GM12878 (cell line): ENCODE results near the gene RAB40B. TPM values are rescaled to one million over a fixed set of nuclear protein-coding genes. Genes with fewer than 3 reads are reported as not detected.

Source experiments
- CEBPB ChIP-seq, 2 experiments: fragments of 150-350 bp in 1 of 2; IDR thresholded peaks; 2 replicates each; pipeline ENCODE4 v1.6.1; 2012 to 2014; ENCODE audit warnings: low read depth in 2 of 2, low read length in 2 of 2, borderline replicate concordance in 1 of 2, inconsistent platforms in 1 of 2
- CHD2 ChIP-seq: IDR thresholded peaks from 2 replicates; pipeline ENCODE4 v1.6.1; 2011; ENCODE audit warnings: low read depth, low read length, improper control_type of control experiment, borderline replicate concordance
- CREB1 ChIP-seq: IDR thresholded peaks from 2 replicates; pipeline ENCODE4 v1.6.1; 2012; ENCODE audit warnings: low read depth, mild to moderate bottlenecking, inconsistent platforms
- ESRRA ChIP-seq: IDR thresholded peaks from 2 replicates; pipeline ENCODE4 v1.6.1; 2012; ENCODE audit warnings: mild to moderate bottlenecking, low read length, improper control_type of control experiment
- JUNB ChIP-seq: IDR thresholded peaks from 2 replicates; pipeline ENCODE4 v1.6.1; 2016; ENCODE audit warnings: antibody characterized with exemption, mild to moderate bottlenecking
- LARP7 ChIP-seq: fragments of 450-650 bp; IDR thresholded peaks from 2 replicates; pipeline ENCODE4 v1.6.1; 2017; ENCODE audit warnings: mild to moderate bottlenecking
- NR2F1 ChIP-seq: fragments of 450-650 bp; conservative IDR thresholded peaks from 2 replicates; pipeline ENCODE4 v1.6.1; 2017; ENCODE audit warnings: mild to moderate bottlenecking
- PAX8 ChIP-seq: fragments of 450-650 bp; IDR thresholded peaks from 2 replicates; pipeline ENCODE4 v1.6.1; 2017; ENCODE audit warnings: mild to moderate bottlenecking, moderate library complexity
- POLR2A ChIP-seq: IDR thresholded peaks from 2 replicates; pipeline ENCODE4 v1.6.1; 2011; ENCODE audit warnings: low read depth, mild to moderate bottlenecking, low read length
- POU2F2 ChIP-seq: IDR thresholded peaks from 3 replicates; pipeline ENCODE4 v1.6.1; 2011; ENCODE audit warnings: low read depth, mild to moderate bottlenecking, low read length, borderline replicate concordance
- RFX5 ChIP-seq: IDR thresholded peaks from 2 replicates; pipeline ENCODE4 v1.6.1; 2011; ENCODE audit warnings: low read depth, low read length, improper control_type of control experiment
- RUNX3 ChIP-seq: IDR thresholded peaks from 2 replicates; pipeline ENCODE4 v1.6.1; 2012; ENCODE audit warnings: low read length, inconsistent platforms
- TBL1XR1 ChIP-seq: IDR thresholded peaks from 2 replicates; pipeline ENCODE4 v1.6.1; 2012; ENCODE audit warnings: low read depth, low read length, improper control_type of control experiment
- WRNIP1 ChIP-seq: IDR thresholded peaks from 2 replicates; pipeline ENCODE4 v1.6.1; 2011; ENCODE audit warnings: low read depth, low read length, improper control_type of control experiment, borderline replicate concordance
- YBX1 ChIP-seq: fragments of 450-650 bp; IDR thresholded peaks from 2 replicates; pipeline ENCODE4 v1.6.1; 2016; ENCODE audit warnings: antibody characterized with exemption
- ZNF622 ChIP-seq: fragments of 450-650 bp; IDR thresholded peaks from 2 replicates; pipeline ENCODE4 v1.6.1; 2017; ENCODE audit warnings: mild to moderate bottlenecking, inconsistent platforms
- ZZZ3 ChIP-seq: IDR thresholded peaks from 2 replicates; pipeline ENCODE4 v1.6.1; 2011; ENCODE audit warnings: low read depth; ENCODE audit not compliant: control insufficient read depth, insufficient read length
- polyA plus RNA-seq, 11 experiments: library from polyadenylated mRNA; depleted of rRNA in 4 of 11; unstranded in 6 of 11; stranded (reverse) in 5 of 11; fragments of >200 nt; fragmentation: Nextera tagmentation in 4 of 11; fragmentation: Illumina TruSeq in 1 of 11; extraction: Ambion mirVana in 4 of 11; extraction: Trizol in 1 of 11; gene quantifications; 1 replicate in 1 of 11; 2 replicates in 10 of 11; pipeline versions ENCODE4 v1.2.1 to v1.2.3, GENCODE V29; 2011 to 2016; ENCODE audit warnings: inconsistent platforms in 2 of 11, missing spikeins in 2 of 11, low read depth in 1 of 11
- total RNA-seq, 4 experiments: library from RNA; depleted of rRNA in 3 of 4; stranded (reverse); fragments of >200 nt in 3 of 4; fragmentation: Illumina TruSeq in 1 of 4; extraction: Trizol in 1 of 4; gene quantifications; 2 replicates each; pipeline versions ENCODE4 v1.2.1 to v1.2.3, GENCODE V29; 2013 to 2021
- TF ChIP-seq, protein P1 (sequence below): fragments of 450-650 bp; IDR thresholded peaks from 2 replicates; pipeline ENCODE4 v1.6.1; 2018; ENCODE audit warnings: borderline replicate concordance, mild to moderate bottlenecking; ENCODE audit not compliant: partially characterized antibody
- TF ChIP-seq, protein P2 (sequence below): fragments of 450-650 bp; IDR thresholded peaks from 2 replicates; pipeline ENCODE4 v1.6.1; 2016; ENCODE audit warnings: mild to moderate bottlenecking
- TF ChIP-seq, protein P3 (sequence below): fragments of 450-650 bp; IDR thresholded peaks from 2 replicates; pipeline ENCODE4 v1.6.1; 2016; ENCODE audit warnings: mild to moderate bottlenecking
- TF ChIP-seq, protein P4 (sequence below): IDR thresholded peaks from 2 replicates; pipeline ENCODE4 v1.6.1; 2012; ENCODE audit warnings: low read depth, low read length, improper control_type of control experiment
- TF ChIP-seq, protein P5 (sequence below): IDR thresholded peaks from 2 replicates; pipeline ENCODE4 v1.6.1; 2012; ENCODE audit warnings: improper control_type of control experiment, low read depth, low read length; ENCODE audit not compliant: insufficient replicate concordance

Gene RAB40B
- total and polyA plus RNA-seq, 10 of the 15 experiments (the other 5 are each of a cell fraction or from before 2014, with no cell fraction given) = 0.06 to 2.8 (median 1.4) TPM

DNA sequence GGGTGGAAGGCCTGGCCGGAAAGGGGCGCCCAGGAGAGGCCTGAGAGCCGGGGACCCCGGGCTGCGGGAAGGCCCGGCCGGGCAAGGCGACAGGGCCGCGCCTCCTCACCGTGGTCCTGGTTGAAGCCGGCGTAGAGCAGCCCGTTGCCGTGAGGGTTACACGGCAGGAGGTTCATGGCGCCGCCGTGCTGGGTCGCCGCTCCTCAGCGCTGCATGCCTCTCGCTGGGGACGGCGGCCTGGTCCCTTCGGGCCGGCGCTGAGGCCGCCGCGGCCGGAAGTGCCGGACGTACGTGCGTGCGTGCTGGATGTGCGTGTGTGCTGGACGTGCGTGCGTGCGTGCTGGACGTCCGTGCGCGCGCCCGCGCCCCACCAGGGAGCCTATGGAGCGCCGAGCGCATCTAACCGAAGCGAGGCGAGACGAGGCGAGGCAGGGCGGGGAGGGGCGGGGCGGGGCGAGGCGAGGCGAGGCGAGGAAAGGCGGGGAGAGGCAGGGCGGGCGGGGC lies 50.3 kb downstream of the RAB40B start, which contains the start of gene WDR45B (continued):
- TF ChIP-seq, protein P1, sequence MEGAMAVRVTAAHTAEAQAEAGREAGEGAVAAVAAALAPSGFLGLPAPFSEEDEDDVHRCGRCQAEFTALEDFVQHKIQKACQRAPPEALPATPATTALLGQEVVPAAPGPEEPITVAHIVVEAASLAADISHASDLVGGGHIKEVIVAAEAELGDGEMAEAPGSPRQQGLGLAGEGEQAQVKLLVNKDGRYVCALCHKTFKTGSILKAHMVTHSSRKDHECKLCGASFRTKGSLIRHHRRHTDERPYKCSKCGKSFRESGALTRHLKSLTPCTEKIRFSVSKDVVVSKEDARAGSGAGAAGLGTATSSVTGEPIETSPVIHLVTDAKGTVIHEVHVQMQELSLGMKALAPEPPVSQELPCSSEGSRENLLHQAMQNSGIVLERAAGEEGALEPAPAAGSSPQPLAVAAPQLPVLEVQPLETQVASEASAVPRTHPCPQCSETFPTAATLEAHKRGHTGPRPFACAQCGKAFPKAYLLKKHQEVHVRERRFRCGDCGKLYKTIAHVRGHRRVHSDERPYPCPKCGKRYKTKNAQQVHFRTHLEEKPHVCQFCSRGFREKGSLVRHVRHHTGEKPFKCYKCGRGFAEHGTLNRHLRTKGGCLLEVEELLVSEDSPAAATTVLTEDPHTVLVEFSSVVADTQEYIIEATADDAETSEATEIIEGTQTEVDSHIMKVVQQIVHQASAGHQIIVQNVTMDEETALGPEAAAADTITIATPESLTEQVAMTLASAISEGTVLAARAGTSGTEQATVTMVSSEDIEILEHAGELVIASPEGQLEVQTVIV = peak; percentile 41
- peak; percentile 81 for TF ChIP-seq CREB1
- TF ChIP-seq JUNB = no peak
- TF ChIP-seq WRNIP1 = no peak
- TF ChIP-seq POU2F2 = no peak; the same call in 2 of the 3 replicates
- no peak for TF ChIP-seq ZZZ3
- TF ChIP-seq NR2F1 = peak; percentile 41
- TF ChIP-seq, protein P2, sequence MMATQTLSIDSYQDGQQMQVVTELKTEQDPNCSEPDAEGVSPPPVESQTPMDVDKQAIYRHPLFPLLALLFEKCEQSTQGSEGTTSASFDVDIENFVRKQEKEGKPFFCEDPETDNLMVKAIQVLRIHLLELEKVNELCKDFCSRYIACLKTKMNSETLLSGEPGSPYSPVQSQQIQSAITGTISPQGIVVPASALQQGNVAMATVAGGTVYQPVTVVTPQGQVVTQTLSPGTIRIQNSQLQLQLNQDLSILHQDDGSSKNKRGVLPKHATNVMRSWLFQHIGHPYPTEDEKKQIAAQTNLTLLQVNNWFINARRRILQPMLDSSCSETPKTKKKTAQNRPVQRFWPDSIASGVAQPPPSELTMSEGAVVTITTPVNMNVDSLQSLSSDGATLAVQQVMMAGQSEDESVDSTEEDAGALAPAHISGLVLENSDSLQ = peak; percentile 57
- no peak; the same call in 1 of the 2 replicates for TF ChIP-seq ESRRA
- no peak for TF ChIP-seq RUNX3
- TF ChIP-seq PAX8 = no peak
- TF ChIP-seq TBL1XR1 = no peak
- TF ChIP-seq CEBPB (IDR thresholded peaks at IDR 0.05; ENCODE audit: borderline replicate concordance in 1 of 2, low read depth in 2 of 2, low read length in 2 of 2) = no peak
- 0 out of 2 replicates have a peak, but pooled peaks have one; percentile 27 for TF ChIP-seq CHD2
- TF ChIP-seq ZNF622 = no peak
- TF ChIP-seq, protein P3, sequence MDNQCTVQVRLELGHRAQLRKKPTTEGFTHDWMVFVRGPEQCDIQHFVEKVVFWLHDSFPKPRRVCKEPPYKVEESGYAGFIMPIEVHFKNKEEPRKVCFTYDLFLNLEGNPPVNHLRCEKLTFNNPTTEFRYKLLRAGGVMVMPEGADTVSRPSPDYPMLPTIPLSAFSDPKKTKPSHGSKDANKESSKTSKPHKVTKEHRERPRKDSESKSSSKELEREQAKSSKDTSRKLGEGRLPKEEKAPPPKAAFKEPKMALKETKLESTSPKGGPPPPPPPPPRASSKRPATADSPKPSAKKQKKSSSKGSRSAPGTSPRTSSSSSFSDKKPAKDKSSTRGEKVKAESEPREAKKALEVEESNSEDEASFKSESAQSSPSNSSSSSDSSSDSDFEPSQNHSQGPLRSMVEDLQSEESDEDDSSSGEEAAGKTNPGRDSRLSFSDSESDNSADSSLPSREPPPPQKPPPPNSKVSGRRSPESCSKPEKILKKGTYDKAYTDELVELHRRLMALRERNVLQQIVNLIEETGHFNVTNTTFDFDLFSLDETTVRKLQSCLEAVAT = peak; percentile 99
- TF ChIP-seq, protein P4, sequence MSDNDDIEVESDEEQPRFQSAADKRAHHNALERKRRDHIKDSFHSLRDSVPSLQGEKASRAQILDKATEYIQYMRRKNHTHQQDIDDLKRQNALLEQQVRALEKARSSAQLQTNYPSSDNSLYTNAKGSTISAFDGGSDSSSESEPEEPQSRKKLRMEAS = peak; percentile 87
- TF ChIP-seq POLR2A = peak; percentile 97
- TF ChIP-seq LARP7 = no peak; the same call in none of the 2 replicates
- no peak for TF ChIP-seq RFX5
- no peak for TF ChIP-seq YBX1
- TF ChIP-seq, protein P5, sequence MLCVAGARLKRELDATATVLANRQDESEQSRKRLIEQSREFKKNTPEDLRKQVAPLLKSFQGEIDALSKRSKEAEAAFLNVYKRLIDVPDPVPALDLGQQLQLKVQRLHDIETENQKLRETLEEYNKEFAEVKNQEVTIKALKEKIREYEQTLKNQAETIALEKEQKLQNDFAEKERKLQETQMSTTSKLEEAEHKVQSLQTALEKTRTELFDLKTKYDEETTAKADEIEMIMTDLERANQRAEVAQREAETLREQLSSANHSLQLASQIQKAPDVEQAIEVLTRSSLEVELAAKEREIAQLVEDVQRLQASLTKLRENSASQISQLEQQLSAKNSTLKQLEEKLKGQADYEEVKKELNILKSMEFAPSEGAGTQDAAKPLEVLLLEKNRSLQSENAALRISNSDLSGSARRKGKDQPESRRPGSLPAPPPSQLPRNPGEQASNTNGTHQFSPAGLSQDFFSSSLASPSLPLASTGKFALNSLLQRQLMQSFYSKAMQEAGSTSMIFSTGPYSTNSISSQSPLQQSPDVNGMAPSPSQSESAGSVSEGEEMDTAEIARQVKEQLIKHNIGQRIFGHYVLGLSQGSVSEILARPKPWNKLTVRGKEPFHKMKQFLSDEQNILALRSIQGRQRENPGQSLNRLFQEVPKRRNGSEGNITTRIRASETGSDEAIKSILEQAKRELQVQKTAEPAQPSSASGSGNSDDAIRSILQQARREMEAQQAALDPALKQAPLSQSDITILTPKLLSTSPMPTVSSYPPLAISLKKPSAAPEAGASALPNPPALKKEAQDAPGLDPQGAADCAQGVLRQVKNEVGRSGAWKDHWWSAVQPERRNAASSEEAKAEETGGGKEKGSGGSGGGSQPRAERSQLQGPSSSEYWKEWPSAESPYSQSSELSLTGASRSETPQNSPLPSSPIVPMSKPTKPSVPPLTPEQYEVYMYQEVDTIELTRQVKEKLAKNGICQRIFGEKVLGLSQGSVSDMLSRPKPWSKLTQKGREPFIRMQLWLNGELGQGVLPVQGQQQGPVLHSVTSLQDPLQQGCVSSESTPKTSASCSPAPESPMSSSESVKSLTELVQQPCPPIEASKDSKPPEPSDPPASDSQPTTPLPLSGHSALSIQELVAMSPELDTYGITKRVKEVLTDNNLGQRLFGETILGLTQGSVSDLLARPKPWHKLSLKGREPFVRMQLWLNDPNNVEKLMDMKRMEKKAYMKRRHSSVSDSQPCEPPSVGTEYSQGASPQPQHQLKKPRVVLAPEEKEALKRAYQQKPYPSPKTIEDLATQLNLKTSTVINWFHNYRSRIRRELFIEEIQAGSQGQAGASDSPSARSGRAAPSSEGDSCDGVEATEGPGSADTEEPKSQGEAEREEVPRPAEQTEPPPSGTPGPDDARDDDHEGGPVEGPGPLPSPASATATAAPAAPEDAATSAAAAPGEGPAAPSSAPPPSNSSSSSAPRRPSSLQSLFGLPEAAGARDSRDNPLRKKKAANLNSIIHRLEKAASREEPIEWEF = peak; percentile 27
